NCI-H1436 (cell line): ENCODE results near the gene AP4B1.
A peak's percentile ranks its signal among the peaks of the same experiment; 100 is the strongest.

ENCODE experiments used
- DNase-seq: peaks from one replicate; lab custom pipeline; 2025; lab: John Stamatoyannopoulos, UW

AP4B1 gene

GRCh38 chr1:113895098-113895497 is 9.5 kb downstream of the AP4B1 start:
- DNase-seq: no peak

- DNase-seq: no peak
Measured at GRCh38 chr1:113893267-113893666, 11.3 kb downstream of the AP4B1 start.

- DNase-seq: peak; percentile 65
Measured at GRCh38 chr1:113891631-113892220, 12.9 kb downstream of the AP4B1 start.

GRCh38 chr1:113890816-113891215 is 13.8 kb downstream of the AP4B1 start:
- no peak for DNase-seq

GRCh38 chr1:113887402-113888175 is 17.0 kb downstream of the AP4B1 start, which contains the start of gene BCL2L15:
Gene BCL2L15, minus strand, starts transcription at chr1:113887581. Its CDS starts 206 bp downstream, at chr1:113887375.
- DNase-seq: no peak

- no peak for DNase-seq
Measured at GRCh38 chr1:113886417-113887401, 17.9 kb downstream of the AP4B1 start.

GRCh38 chr1:113881661-113882060 is 22.9 kb downstream of the AP4B1 start:
- DNase-seq: no peak

- DNase-seq: no peak
Measured at GRCh38 chr1:113879739-113880038, 24.9 kb downstream of the AP4B1 start.

- DNase-seq: no peak
Measured at GRCh38 chr1:113876176-113876575, 28.4 kb downstream of the AP4B1 start.

GRCh38 chr1:113875714-113876113 is 28.9 kb downstream of the AP4B1 start:
- no peak for DNase-seq

- DNase-seq: no peak
Measured at GRCh38 chr1:113874012-113874879, 30.4 kb downstream of the AP4B1 start.

- no peak for DNase-seq
Measured at GRCh38 chr1:113872219-113872935, 32.2 kb downstream of the AP4B1 start.

GRCh38 chr1:113871597-113872113 is 32.9 kb downstream of the AP4B1 start, which contains the start of gene PTPN22:
Gene PTPN22, minus strand, starts transcription at chr1:113871712.
- no peak for DNase-seq

GRCh38 chr1:113870778-113871177 is 33.8 kb downstream of the AP4B1 start:
- DNase-seq: no peak

- DNase-seq: no peak
Measured at GRCh38 chr1:113868387-113869083, 36.1 kb downstream of the AP4B1 start.

GRCh38 chr1:113861641-113862040 is 43.0 kb downstream of the AP4B1 start:
- DNase-seq: no peak

- DNase-seq: no peak
Measured at GRCh38 chr1:113860891-113861290, 43.7 kb downstream of the AP4B1 start.

- no peak for DNase-seq
Measured at GRCh38 chr1:113859478-113860175, 45.0 kb downstream of the AP4B1 start.

GRCh38 chr1:113858982-113859381 is 45.6 kb downstream of the AP4B1 start:
- DNase-seq: no peak
